ENCODE measurements around the gene PTBP2.

The PTBP2 gene

GRCh38 chr1:96825950-96826576 lies 104.5 kb downstream of the PTBP2 start:
- no peak for DNase-seq

GRCh38 chr1:96833376-96833775 lies 111.8 kb downstream of the PTBP2 start:
- DNase-seq = no peak

GRCh38 chr1:96834986-96835385 lies 113.4 kb downstream of the PTBP2 start:
- no peak for DNase-seq

- DNase-seq = no peak
These were observed 115.6 kb downstream of the PTBP2 start for GRCh38 chr1:96837057-96837780.

- no peak for DNase-seq
These were observed 116.2 kb downstream of the PTBP2 start for GRCh38 chr1:96837781-96838216.

- DNase-seq = no peak
These were observed 118.8 kb downstream of the PTBP2 start for GRCh38 chr1:96840396-96840795.

- DNase-seq = no peak
These were observed 120.6 kb downstream of the PTBP2 start for GRCh38 chr1:96842215-96842614.

GRCh38 chr1:96843196-96843595 lies 121.6 kb downstream of the PTBP2 start:
- DNase-seq = no peak

GRCh38 chr1:96843601-96844000 lies 122.0 kb downstream of the PTBP2 start:
- DNase-seq = no peak

GRCh38 chr1:96845464-96845863 lies 123.9 kb downstream of the PTBP2 start:
- no peak for DNase-seq

GRCh38 chr1:96861836-96862235 lies 140.3 kb downstream of the PTBP2 start:
- DNase-seq = no peak

GRCh38 chr1:96863449-96863848 lies 141.9 kb downstream of the PTBP2 start:
- DNase-seq = no peak
